ENCODE results near the gene ZDHHC17.

Gene ZDHHC17

GRCh38 chr12:76866726-76867125 lies 102.8 kb downstream of the ZDHHC17 start:
- Histone ChIP-seq H3K4me1 (ENCODE audit: control insufficient read depth in 1 of 2, insufficient read depth in 1 of 2, low read depth in 1 of 2, low read length in 1 of 2) (no peaks in the 10 kb centered on the region), H3K27ac (no peak overlapping the region), H3K9me3 (no peaks in the 10 kb centered on the region), H3K27me3 (no peaks in the 10 kb centered on the region), H3K36me3 (no peaks in the 10 kb centered on the region), H3K4me3 (ENCODE audit: low read depth in 1 of 2, low read length in 1 of 2) (no peak overlapping the region)
- TF ChIP-seq, protein P1, sequence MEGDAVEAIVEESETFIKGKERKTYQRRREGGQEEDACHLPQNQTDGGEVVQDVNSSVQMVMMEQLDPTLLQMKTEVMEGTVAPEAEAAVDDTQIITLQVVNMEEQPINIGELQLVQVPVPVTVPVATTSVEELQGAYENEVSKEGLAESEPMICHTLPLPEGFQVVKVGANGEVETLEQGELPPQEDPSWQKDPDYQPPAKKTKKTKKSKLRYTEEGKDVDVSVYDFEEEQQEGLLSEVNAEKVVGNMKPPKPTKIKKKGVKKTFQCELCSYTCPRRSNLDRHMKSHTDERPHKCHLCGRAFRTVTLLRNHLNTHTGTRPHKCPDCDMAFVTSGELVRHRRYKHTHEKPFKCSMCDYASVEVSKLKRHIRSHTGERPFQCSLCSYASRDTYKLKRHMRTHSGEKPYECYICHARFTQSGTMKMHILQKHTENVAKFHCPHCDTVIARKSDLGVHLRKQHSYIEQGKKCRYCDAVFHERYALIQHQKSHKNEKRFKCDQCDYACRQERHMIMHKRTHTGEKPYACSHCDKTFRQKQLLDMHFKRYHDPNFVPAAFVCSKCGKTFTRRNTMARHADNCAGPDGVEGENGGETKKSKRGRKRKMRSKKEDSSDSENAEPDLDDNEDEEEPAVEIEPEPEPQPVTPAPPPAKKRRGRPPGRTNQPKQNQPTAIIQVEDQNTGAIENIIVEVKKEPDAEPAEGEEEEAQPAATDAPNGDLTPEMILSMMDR (IDR thresholded peaks at IDR 0.05), result no peak

DNA sequence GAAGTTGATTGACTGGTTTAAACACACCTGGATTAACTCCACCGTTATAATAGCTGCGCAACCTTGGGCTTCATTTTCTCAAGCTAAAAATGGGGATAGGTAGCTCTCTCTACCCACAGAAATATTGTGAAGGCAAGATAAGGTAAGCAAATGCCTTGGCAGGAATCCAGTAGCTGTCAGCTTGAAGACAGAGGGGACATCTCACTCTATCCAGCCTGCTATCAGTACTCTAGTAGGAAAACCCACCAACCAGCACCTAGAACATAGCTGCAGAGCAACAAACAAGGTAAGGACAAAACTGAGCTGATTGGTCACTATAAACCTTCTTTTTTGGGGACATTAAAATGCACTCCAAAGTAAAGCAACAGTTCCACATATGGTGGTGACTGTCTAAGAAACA lies 107.2 kb downstream of the ZDHHC17 start:
- Histone ChIP-seq H3K27ac (no peak overlapping the region), H3K9me3 (no peaks in the 10 kb centered on the region), H3K27me3 (peaks cover 24% of the 10 kb centered on the region), H3K4me3 (ENCODE audit: low read depth in 1 of 2, low read length in 1 of 2) (no peak overlapping the region), H3K36me3 (no peaks in the 10 kb centered on the region), H3K4me1 (ENCODE audit: control insufficient read depth in 1 of 2, insufficient read depth in 1 of 2, low read depth in 1 of 2, low read length in 1 of 2) (no peaks in the 10 kb centered on the region)
- TF ChIP-seq, protein P1 (IDR thresholded peaks at IDR 0.05), result no peak

DNA sequence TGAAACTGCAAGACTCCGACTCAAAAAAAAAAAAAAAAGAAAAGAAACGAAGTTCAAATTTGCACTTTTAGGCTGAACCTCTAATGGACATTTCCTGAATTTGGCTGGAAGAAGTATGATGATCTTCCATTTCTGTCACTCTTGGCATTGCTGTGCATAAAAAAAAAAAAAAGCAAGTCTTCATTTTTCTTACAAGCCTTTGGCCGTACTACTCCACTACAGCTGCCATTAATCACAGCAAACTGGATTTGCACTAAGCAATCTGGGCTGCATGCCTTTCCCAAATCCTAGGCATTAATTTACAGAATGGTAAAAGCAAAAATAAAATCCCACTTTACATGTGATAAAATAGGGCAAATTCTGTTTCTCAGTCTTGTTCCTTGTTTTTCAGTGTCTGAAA lies 107.8 kb downstream of the ZDHHC17 start:
- TF ChIP-seq, protein P1 (IDR thresholded peaks at IDR 0.05), result no peak
- no peaks in the 10 kb centered on the region for H3K4me1 ChIP-seq (ENCODE audit: control insufficient read depth in 1 of 2, insufficient read depth in 1 of 2, low read depth in 1 of 2, low read length in 1 of 2)
- H3K4me3 ChIP-seq (ENCODE audit: low read depth in 1 of 2, low read length in 1 of 2), result no peak overlapping the region
- H3K9me3 ChIP-seq, result no peaks in the 10 kb centered on the region
- no peaks in the 10 kb centered on the region for H3K36me3 ChIP-seq
- H3K27me3 ChIP-seq, result peaks cover 31% of the 10 kb centered on the region
- no peak overlapping the region for H3K27ac ChIP-seq

- Histone ChIP-seq H3K9me3 (no peaks in the 10 kb centered on the region), H3K4me3 (ENCODE audit: low read depth in 1 of 2, low read length in 1 of 2) (no peak overlapping the region), H3K27me3 (peaks cover 37% of the 10 kb centered on the region), H3K36me3 (no peaks in the 10 kb centered on the region), H3K4me1 (ENCODE audit: control insufficient read depth in 1 of 2, insufficient read depth in 1 of 2, low read depth in 1 of 2, low read length in 1 of 2) (no peaks in the 10 kb centered on the region), H3K27ac (no peak overlapping the region)
- TF ChIP-seq, protein P1 (IDR thresholded peaks at IDR 0.05), result no peak
These were observed 108.5 kb downstream of the ZDHHC17 start for GRCh38 chr12:76872415-76872814.

GRCh38 chr12:76874027-76874426 lies 110.1 kb downstream of the ZDHHC17 start:
- no peak overlapping the region for H3K27ac ChIP-seq
- H3K4me1 ChIP-seq (ENCODE audit: control insufficient read depth in 1 of 2, insufficient read depth in 1 of 2, low read depth in 1 of 2, low read length in 1 of 2), result peaks cover 8 to 12% of the 10 kb centered on the region in 2 experiments
- H3K4me3 ChIP-seq (ENCODE audit: low read depth in 1 of 2, low read length in 1 of 2), result no peak overlapping the region
- no peaks in the 10 kb centered on the region for H3K36me3 ChIP-seq
- TF ChIP-seq, protein P1 (IDR thresholded peaks at IDR 0.05), result no peak
- H3K9me3 ChIP-seq, result no peaks in the 10 kb centered on the region
- H3K27me3 ChIP-seq, result peaks cover 53% of the 10 kb centered on the region
